Lung (tissue), 12 donors: ENCODE data around the gene ZNF519. TPM values are rescaled to one million over a fixed set of nuclear protein-coding genes. Genes with fewer than 3 reads are reported as not detected.
A peak's percentile ranks its signal among the peaks of the same experiment; 100 is the strongest.
"Not testable (repeated sequence)": the region's sequence is repeated elsewhere in the genome, so short reads cannot be mapped to it uniquely, and the experiment has no call there.

Source experiments
- ATAC-seq: fragments of 200-7000 bp; cut with Tn5 transposase; one replicate; pipeline ENCODE4 v1.9.1; 2020; ENCODE audit warnings: moderate number of reproducible peaks; ENCODE audit not compliant: insufficient read depth, low FRiP score
- DNase-seq, 3 donors: peaks; one replicate each; pipeline ENCODE4 v3.0.0-alpha.2; 2013 to 2017
- H3K27ac ChIP-seq, 2 donors: one replicate each; pipeline ENCODE4 v1.5.1; 2013; ENCODE audit warnings: mild to moderate bottlenecking in 2 of 2, moderate library complexity in 2 of 2, control low read depth in 1 of 2, inconsistent platforms in 1 of 2, low read depth in 1 of 2, low read length in 1 of 2
- H3K27me3 ChIP-seq, 3 donors: one replicate each; pipeline ENCODE4 v1.5.1; 2013; ENCODE audit warnings: low read length in 2 of 3; ENCODE audit not compliant: control insufficient read depth in 3 of 3, insufficient read depth in 3 of 3
- H3K36me3 ChIP-seq, 4 donors: one replicate each; pipeline ENCODE4 v1.5.1; 2013; ENCODE audit warnings: low read length in 4 of 4, mild to moderate bottlenecking in 1 of 4, moderate library complexity in 1 of 4; ENCODE audit not compliant: control insufficient read depth in 4 of 4, insufficient read depth in 4 of 4
- H3K4me1 ChIP-seq, 5 donors: one replicate each; pipeline ENCODE4 v1.5.1; 2013; ENCODE audit warnings: low read length in 5 of 5, mild to moderate bottlenecking in 2 of 5, moderate library complexity in 1 of 5; ENCODE audit not compliant: control insufficient read depth in 5 of 5, insufficient read depth in 5 of 5
- H3K4me3 ChIP-seq: one replicate; pipeline ENCODE4 v1.5.1; 2013; ENCODE audit warnings: mild to moderate bottlenecking, control low read depth, moderate library complexity
- H3K9ac ChIP-seq, 2 donors: one replicate each; pipeline ENCODE4 v1.5.1; 2013; ENCODE audit warnings: low read length in 2 of 2, control low read depth in 1 of 2; ENCODE audit not compliant: insufficient read depth in 1 of 2
- H3K9me3 ChIP-seq, 4 donors: one replicate each; pipeline ENCODE4 v1.5.1; 2013; ENCODE audit warnings: low read length in 3 of 4, mild to moderate bottlenecking in 1 of 4, moderate library complexity in 1 of 4; ENCODE audit not compliant: control insufficient read depth in 4 of 4, insufficient read depth in 3 of 4
- WGBS, 2 donors: extraction: QIAGEN DNeasy Blood & Tissue Kit; methylation state at CpG; one replicate each; pipeline ENCODE4 v1.1.7; 2013; 5-methylcytosine and 5-hydroxymethylcytosine counted together
- polyA plus RNA-seq, 2 donors: library from polyadenylated mRNA; stranded (reverse); fragments of 200-250 nt; gene quantifications; one replicate each; pipeline ENCODE4 v1.2.1, GENCODE V29; 2013
- total RNA-seq, 2 donors: library from RNA; depleted of rRNA in 1 of 2; stranded (reverse); fragments of >200 nt in 1 of 2; gene quantifications; one replicate each; pipeline ENCODE4 v1.2.1, GENCODE V29; 2014 to 2021
- TF ChIP-seq, protein P1 (sequence below): IDR thresholded peaks from 2 replicates; pipeline ENCODE4 v1.5.1; 2012; ENCODE audit warnings: mild to moderate bottlenecking; ENCODE audit errors: control extremely low read depth, extremely low read depth
- donor health status: control.
- donor health status: control.
- donor health status: Bipolar disorder and iron deficiency.
- donor health status: healthy.
- donor health status: DM: yes; HTN: yes; CAD: no.

Gene ZNF519
- total and polyA plus RNA-seq, 4 donors: 0.70 to 17.2 (median 3.2) TPM

DNA sequence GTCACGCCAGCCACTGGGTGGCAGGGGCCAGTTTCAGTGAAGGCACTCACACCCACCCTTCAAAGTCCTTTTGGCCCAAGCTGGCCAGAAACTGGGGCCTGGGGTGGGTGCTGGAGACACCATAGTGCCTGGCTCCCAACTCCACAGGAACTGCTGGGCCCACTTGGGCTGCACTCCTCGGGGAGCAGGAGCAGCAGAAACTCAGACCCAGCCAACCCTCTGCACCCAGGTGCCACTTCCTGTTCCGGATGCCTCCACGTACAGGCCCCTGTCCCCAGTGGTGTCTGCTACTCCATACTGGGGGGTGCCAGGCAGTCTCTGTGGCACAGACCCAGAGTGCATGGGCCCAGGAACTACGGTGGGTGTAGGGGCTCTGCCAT lies 42.5 kb upstream of the ZNF519 start:
- Histone ChIP-seq H3K27ac (no peak overlapping the region), H3K9ac (no peak overlapping the region), H3K27me3 (no peaks in the 10 kb centered on the region), H3K4me1 (peaks cover 0 to 2% (median 0%) of the 10 kb centered on the region in 5 donors), H3K9me3 (peaks cover 0 to 3% (median 0%) of the 10 kb centered on the region in 4 donors), H3K36me3 (no peaks in the 10 kb centered on the region), H3K4me3 (no peak overlapping the region)
- ATAC-seq: no peak
- DNase-seq: no peak
- TF ChIP-seq, protein P1, sequence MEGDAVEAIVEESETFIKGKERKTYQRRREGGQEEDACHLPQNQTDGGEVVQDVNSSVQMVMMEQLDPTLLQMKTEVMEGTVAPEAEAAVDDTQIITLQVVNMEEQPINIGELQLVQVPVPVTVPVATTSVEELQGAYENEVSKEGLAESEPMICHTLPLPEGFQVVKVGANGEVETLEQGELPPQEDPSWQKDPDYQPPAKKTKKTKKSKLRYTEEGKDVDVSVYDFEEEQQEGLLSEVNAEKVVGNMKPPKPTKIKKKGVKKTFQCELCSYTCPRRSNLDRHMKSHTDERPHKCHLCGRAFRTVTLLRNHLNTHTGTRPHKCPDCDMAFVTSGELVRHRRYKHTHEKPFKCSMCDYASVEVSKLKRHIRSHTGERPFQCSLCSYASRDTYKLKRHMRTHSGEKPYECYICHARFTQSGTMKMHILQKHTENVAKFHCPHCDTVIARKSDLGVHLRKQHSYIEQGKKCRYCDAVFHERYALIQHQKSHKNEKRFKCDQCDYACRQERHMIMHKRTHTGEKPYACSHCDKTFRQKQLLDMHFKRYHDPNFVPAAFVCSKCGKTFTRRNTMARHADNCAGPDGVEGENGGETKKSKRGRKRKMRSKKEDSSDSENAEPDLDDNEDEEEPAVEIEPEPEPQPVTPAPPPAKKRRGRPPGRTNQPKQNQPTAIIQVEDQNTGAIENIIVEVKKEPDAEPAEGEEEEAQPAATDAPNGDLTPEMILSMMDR: no peak
- WGBS, 2 donors: 73 to 76% methylated on average over 5 of the region's 5 CpGs

GRCh38 chr18:14174002-14174705 lies 41.9 kb upstream of the ZNF519 start:
- 89 to 100% methylated on average over 4 to 6 of the region's 7 CpGs for WGBS, 2 donors
- DNase-seq, H3K4me1 ChIP-seq, H3K36me3 ChIP-seq, H3K4me3 ChIP-seq, H3K27me3 ChIP-seq, ATAC-seq, H3K9me3 ChIP-seq, H3K27ac ChIP-seq, H3K9ac ChIP-seq: not testable (repeated sequence)

DNA sequence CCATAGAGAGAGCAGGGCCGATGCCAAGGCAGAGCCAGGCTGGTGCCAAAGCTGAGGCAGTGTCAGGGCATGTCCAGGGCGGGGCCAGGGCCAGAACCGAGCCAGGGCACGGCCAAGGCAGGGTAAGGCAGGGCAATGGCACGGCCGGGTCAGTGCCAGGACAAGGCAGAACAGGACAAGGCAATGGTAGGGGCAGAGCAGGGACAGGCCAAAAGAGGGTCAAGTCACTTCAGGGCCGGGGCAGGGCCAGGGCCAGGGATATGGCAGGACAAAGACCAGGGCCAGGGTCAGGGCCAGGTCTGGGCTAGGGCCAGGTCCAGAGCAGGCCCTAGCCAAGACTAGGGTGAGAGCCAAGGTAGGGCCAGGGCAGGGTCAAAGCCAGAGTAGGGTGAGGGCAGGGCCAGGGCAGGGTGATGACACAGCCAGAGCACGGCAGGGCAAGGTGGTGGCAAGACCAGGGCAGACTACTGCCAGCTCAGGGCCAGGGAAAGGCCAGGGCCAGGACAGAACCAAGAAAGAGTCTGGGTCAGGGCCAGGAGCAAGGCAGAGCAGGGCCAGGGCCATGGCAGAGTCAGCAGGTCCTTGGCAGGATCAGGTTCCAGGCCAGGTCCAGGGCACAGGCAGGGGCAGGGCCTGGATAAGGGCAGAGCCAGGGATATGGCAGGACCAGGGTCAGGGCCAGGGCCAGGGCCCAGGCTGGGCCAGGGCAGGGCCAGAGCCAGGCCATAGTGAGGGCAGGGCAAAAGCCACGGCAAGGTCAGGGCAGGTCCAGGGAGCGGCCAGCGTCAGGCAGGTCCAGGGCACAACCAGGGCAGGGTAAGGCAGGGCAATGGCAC lies 41.1 kb upstream of the ZNF519 start:
- H3K4me1 ChIP-seq, H3K4me3 ChIP-seq, DNase-seq, H3K27me3 ChIP-seq, H3K27ac ChIP-seq, H3K9ac ChIP-seq, ATAC-seq, H3K36me3 ChIP-seq, H3K9me3 ChIP-seq: not testable (repeated sequence)
- 82 to 90% methylated on average over 11 of the region's 11 CpGs for WGBS, 2 donors

DNA sequence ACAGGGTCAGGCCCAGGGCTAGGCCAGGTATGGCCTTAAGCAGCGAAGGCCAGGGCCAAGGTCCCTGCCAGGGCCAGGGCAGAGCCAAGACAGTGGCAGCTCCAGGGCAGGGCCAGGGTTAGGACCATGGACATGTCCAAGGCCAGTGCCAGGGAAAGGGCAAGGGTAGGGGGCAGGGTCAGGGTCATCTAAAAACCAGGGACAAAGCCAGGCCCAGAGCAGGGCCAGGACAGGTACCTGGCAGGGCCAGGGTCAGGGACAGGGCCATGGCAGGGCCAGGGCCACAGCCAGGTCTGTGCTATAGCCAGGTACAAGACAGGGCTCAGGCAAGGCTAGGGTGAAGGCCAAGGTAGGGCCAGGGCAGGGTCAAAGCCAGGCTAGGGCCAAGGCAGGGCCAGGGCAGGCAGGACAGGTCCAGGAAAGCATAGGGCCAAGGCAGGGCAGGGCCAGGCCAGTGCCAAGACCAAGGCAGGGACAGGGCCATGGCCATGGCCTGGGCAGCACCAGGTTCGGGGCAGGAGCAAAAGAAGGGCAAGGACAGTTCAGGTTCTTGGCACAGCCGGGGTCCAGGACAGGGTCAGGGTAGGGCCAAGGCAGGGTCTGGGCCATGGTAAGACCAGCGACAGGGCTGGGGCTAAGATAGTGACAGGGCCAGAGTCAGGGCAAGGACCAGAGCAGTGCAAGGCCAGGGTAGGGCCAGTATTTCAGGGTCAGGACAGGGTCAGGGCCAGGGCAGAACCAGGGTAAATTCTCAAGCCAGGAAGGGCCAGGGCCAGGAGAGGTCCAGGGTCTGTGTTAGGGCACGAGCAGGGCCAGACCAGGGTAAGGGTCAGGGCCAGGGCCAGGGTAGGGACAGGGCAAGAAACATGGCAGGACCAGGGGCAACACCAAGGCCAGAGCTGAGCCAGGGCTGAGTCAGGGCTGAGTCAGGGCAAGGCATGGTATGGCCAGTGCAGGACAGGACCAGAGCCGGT lies 40.2 kb upstream of the ZNF519 start:
- H3K36me3 ChIP-seq, H3K9me3 ChIP-seq, H3K4me3 ChIP-seq, H3K27me3 ChIP-seq, H3K9ac ChIP-seq, DNase-seq, H3K27ac ChIP-seq, H3K4me1 ChIP-seq, ATAC-seq: not testable (repeated sequence)
- 76 to 97% methylated on average over 5 to 6 of the region's 6 CpGs for WGBS, 2 donors

DNA sequence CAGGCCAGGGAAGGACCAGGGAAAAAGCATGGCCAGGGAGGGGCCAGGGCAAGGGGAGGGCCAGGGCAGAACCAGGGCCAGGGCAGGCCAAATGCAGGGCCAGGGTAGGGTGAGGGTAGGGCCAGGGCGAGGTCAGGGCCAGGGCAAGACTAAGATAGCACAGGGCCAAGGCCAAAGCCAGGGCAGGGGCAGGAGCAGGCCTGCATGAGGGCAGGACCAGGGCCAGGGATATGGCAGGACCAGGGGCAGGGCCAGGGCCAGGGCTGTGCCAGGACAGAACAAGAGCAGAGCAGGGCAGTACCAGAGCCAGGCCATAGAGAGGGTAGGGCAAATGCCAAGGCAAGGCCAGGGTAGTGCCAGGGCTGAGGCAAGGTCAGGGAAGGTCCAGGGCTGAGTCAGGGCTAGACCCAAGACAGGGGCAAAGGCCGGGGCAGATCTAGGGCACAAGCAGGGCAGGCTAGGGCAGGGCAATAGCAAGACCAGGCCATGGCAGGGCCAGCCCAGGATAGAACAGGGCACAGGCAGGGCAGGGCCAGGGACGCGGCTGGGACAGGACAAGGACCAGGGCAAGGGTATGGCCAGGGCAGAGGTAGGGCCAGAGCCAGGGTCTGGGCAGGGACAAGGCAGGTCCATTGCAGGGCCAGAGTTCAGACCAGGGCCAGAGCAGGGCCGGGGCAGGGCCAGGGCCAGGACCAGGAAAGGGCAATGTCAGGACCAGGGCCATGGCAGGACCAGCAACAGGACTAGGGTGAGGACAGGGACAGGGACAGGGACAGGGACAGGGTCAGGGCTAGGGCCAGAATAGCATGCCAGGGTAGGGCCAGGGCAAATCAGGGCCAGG lies 39.3 kb upstream of the ZNF519 start:
- H3K27ac ChIP-seq, H3K27me3 ChIP-seq, H3K4me1 ChIP-seq, H3K9me3 ChIP-seq, H3K9ac ChIP-seq, DNase-seq, H3K4me3 ChIP-seq, H3K36me3 ChIP-seq, ATAC-seq: not testable (repeated sequence)
- WGBS, 2 donors: 92 to 93% methylated on average over 3 to 5 of the region's 5 CpGs

GRCh38 chr18:14170367-14171036 lies 38.3 kb upstream of the ZNF519 start:
- H3K9ac ChIP-seq, H3K4me1 ChIP-seq, H3K36me3 ChIP-seq, H3K9me3 ChIP-seq, DNase-seq, H3K27me3 ChIP-seq, H3K27ac ChIP-seq, H3K4me3 ChIP-seq: not testable (repeated sequence)
- WGBS, 2 donors: 77 to 90% methylated on average over 6 of the region's 6 CpGs
- peak; percentile 32 for ATAC-seq
